Liver (tissue), 3 donors: ENCODE results near the gene SERPINB1.

Experiments
- EGR1 ChIP-seq, 2 donors: IDR thresholded peaks; 2 replicates each; pipeline ENCODE4 v1.6.1; 2016 to 2018; ENCODE audit warnings: antibody characterized with exemption in 2 of 2, low read depth in 2 of 2
- FOXA1 ChIP-seq: IDR thresholded peaks from 2 replicates; pipeline ENCODE4 v1.6.1; 2016; ENCODE audit warnings: antibody characterized with exemption
- GABPA ChIP-seq, 2 donors: IDR thresholded peaks in 1 of 2; conservative IDR thresholded peaks in 1 of 2; 2 replicates each; pipeline ENCODE4 v1.6.1; 2016; ENCODE audit warnings: antibody characterized with exemption in 2 of 2, mild to moderate bottlenecking in 1 of 2, moderate library complexity in 1 of 2
- HNF4A ChIP-seq, 2 donors: conservative IDR thresholded peaks; 2 replicates each; pipeline ENCODE4 v1.6.1; 2016; ENCODE audit warnings: antibody characterized with exemption in 2 of 2, mild to moderate bottlenecking in 2 of 2
- JUND ChIP-seq, 2 donors: IDR thresholded peaks; 2 replicates each; pipeline ENCODE4 v1.6.1; 2016; ENCODE audit warnings: antibody characterized with exemption in 2 of 2
- NR2F2 ChIP-seq: IDR thresholded peaks from 2 replicates; pipeline ENCODE4 v1.6.1; 2016; ENCODE audit warnings: antibody characterized with exemption
- RAD21 ChIP-seq, 2 donors: IDR thresholded peaks; 2 replicates each; pipeline ENCODE4 v1.6.1; 2016; ENCODE audit warnings: antibody characterized with exemption in 2 of 2, mild to moderate bottlenecking in 2 of 2
- SP1 ChIP-seq: IDR thresholded peaks from 2 replicates; pipeline ENCODE4 v1.6.1; 2018; ENCODE audit warnings: antibody characterized with exemption, mild to moderate bottlenecking
- TAF1 ChIP-seq: conservative IDR thresholded peaks from 2 replicates; pipeline ENCODE4 v1.6.1; 2016; ENCODE audit warnings: antibody characterized with exemption, mild to moderate bottlenecking
- TF ChIP-seq, protein P1 (sequence below): fragments of 150-350 bp; IDR thresholded peaks from 2 replicates; pipeline ENCODE4 v1.5.1; 2017; ENCODE audit warnings: improper control_type of control experiment, low read depth, low read length; ENCODE audit not compliant: missing input control
- TF ChIP-seq, protein P2 (sequence below): IDR thresholded peaks from 2 replicates; pipeline ENCODE4 v1.6.1; 2016; ENCODE audit warnings: antibody characterized with exemption
- TF ChIP-seq, protein P3 (sequence below): IDR thresholded peaks from 2 replicates; pipeline ENCODE4 v1.6.1; 2016; ENCODE audit warnings: antibody characterized with exemption
- donor health status: healthy.
- donor health status: healthy.

DNA sequence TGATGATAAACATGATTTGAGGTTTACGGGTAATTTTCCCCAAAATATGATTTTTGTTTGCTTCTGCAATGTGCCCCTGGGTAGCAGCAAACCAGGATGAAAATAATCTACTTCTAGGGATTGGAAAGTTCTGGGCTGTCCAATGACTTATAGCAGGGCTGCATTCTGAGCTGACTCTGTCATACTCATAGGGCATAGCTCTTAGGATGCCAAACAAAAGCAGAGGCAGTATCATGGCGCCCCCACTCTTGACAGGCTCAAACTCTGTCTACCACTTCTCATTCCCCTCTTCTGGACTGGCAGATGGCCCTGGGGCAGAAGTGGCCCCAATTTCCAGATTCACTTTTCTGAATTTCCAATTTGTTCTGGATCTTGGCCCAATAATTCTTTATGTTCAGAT lies 10.3 kb downstream of the SERPINB1 start:
- TF ChIP-seq, protein P1, sequence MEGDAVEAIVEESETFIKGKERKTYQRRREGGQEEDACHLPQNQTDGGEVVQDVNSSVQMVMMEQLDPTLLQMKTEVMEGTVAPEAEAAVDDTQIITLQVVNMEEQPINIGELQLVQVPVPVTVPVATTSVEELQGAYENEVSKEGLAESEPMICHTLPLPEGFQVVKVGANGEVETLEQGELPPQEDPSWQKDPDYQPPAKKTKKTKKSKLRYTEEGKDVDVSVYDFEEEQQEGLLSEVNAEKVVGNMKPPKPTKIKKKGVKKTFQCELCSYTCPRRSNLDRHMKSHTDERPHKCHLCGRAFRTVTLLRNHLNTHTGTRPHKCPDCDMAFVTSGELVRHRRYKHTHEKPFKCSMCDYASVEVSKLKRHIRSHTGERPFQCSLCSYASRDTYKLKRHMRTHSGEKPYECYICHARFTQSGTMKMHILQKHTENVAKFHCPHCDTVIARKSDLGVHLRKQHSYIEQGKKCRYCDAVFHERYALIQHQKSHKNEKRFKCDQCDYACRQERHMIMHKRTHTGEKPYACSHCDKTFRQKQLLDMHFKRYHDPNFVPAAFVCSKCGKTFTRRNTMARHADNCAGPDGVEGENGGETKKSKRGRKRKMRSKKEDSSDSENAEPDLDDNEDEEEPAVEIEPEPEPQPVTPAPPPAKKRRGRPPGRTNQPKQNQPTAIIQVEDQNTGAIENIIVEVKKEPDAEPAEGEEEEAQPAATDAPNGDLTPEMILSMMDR, result no peak
- TF ChIP-seq JUND (IDR thresholded peaks at IDR 0.05), result no peak
- TF ChIP-seq FOXA1, result no peak
- TF ChIP-seq, protein P2, sequence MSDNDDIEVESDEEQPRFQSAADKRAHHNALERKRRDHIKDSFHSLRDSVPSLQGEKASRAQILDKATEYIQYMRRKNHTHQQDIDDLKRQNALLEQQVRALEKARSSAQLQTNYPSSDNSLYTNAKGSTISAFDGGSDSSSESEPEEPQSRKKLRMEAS, result no peak
- TF ChIP-seq GABPA (IDR thresholded peaks at IDR 0.05 in 1 of 2, conservative IDR thresholded peaks at IDR 0.05 in 1 of 2), result no peak
- TF ChIP-seq RAD21 (IDR thresholded peaks at IDR 0.05), result no peak
- TF ChIP-seq TAF1, result no peak
- no peak for TF ChIP-seq HNF4A (conservative IDR thresholded peaks at IDR 0.05)
- TF ChIP-seq, protein P3, sequence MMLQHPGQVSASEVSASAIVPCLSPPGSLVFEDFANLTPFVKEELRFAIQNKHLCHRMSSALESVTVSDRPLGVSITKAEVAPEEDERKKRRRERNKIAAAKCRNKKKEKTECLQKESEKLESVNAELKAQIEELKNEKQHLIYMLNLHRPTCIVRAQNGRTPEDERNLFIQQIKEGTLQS, result no peak
- TF ChIP-seq NR2F2, result no peak
- no peak for TF ChIP-seq SP1
- TF ChIP-seq EGR1 (IDR thresholded peaks at IDR 0.05; ENCODE audit: low read depth in 2 of 2), result no peak
